Measurements from ENCODE around the gene OGFOD2. TPM values are rescaled to one million over a fixed set of nuclear protein-coding genes. Genes with fewer than 3 reads are reported as not detected.

The OGFOD2 gene
- 7.9 and 11.8 TPM in 2 replicates for total RNA-seq

GRCh38 chr12:122974892-122975789, at the start of gene OGFOD2:
Gene OGFOD2, plus strand, starts transcription at chr12:122975244. Its CDS starts 8 bp downstream, at chr12:122975252.

DNA sequence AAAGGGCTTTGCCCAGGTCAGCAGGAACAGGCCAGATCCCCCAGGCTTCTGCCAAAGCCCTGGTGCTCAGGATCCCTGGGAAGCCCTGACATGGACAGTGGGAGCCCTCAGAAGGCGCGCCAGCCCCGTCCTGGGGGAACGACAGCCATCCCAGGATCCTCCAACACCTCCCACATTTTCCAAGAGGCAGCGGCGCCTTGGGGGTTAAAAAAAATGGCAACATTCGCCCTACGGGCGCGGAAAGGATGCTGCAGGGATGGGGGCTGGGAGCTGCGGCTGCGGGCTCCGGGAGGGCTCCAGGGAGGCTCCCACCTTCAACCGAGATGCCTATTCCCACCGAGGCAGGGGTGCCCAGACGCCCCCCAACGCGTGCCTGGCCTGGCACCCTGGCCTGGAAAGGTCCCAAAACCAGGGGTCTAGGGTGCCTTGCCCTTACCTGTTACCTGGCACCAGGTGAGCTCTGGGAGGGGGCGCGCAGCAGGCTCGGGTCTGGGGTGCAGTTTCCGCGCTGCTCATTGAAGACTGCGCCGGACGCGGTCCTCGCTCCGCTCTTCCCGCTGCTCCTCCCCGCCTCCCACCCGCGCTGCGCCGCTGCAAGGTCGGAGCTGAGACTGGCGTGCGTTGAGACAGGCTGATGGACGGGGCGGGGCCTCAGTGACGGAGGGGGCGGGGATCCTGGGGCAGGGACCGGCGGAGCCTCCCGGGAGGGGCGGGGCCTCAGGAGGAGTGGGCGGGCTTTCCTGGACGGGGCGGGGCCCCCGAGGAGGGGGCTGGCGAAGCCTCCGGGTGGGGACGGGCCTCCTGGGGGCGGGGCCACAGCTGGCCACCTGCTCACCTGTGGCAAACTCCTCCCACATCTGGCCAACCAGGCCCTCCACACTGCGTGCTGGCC, 8.9 kb upstream of the OGFOD2 start, which contains the start of gene ABCB9:
ABCB9 (minus strand) TSS at position 613 of the 892 bp plus-strand sequence. CDS start 6,228 bp downstream, outside the sequence.

DNA sequence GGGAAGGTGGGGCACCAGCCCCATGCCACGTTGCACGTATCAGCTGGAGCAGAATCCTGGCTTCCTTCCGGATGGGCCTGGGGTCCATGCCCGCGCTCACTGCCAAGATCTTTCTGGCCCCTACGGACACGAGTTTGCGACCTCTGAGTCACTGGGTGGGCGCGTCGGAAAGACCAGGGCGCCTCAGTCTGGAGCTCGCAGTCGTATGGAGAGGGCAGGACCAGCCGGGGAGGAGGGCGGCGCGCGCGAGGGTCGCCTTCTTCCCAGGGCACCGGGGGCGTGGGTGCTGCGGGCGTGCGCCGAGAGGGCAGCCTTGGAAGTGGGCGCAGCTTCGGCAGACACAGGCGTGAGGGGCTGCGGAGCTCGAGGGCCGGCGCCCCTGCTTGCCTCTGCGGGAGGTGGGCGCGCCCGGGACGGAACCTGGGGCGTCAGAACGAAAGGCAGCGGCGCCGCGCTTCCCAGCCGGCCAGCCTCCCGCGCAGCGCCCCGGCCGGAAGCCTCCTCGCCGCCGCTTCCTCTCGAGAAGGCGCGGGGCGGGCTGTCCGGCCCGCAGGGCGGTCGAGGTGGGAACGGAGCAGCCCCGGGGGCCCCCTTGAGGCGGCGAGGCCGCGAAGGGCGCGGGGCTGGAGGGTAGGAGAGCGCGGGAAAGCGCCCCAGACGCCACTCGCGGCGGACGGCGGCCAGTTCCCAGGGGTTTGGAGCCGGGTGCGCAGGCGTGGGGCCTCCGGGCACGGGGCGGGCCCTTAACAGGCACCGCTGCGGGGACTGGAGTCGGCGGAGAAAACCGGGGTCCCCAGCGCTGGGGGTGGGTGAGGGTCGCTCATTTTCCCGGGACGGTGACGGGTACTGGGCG, 5.4 kb downstream of the OGFOD2 start, which contains the start of gene ARL6IP4:
ARL6IP4 (plus strand) TSS at position 499 of the 853 bp plus-strand sequence. CDS start 459 bp downstream, outside the sequence.

Other genes with a start within 250 kb of the OGFOD2 start
- gene HCAR1, start 244.4 kb upstream of the OGFOD2 start, total RNA-seq, result under 0.01 TPM in 1 of 2 replicates, not detected in the other
- 20.9 and 33.1 TPM in 2 replicates for gene DENR, start 222.4 kb upstream of the OGFOD2 start, total RNA-seq
- 0.31 and 0.32 TPM in 2 replicates for gene CCDC62, start 200.7 kb upstream of the OGFOD2 start, total RNA-seq
- 140 and 161 TPM in 2 replicates for gene HIP1R, start 139.8 kb upstream of the OGFOD2 start, total RNA-seq
- 12.1 and 20.4 TPM in 2 replicates for gene VPS37B, start 79.1 kb upstream of the OGFOD2 start, total RNA-seq
- gene ABCB9, start 8.8 kb upstream of the OGFOD2 start, total RNA-seq, result 9.1 and 12.8 TPM in 2 replicates
- gene ARL6IP4, start 5.4 kb downstream of the OGFOD2 start, total RNA-seq, result 210 and 234 TPM in 2 replicates
- gene PITPNM2, start 175.8 kb downstream of the OGFOD2 start, total RNA-seq, result 7.6 and 20.2 TPM in 2 replicates